HG03280 (cell line): ENCODE measurements around the gene SLC29A4.
"Not testable (repeated sequence)": the region's sequence is repeated elsewhere in the genome, so short reads cannot be mapped to it uniquely, and the experiment has no call there.

ENCODE experiments used
- ATAC-seq: cut with Tn5 transposase; IDR thresholded peaks from one replicate; pipeline ENCODE4 v1.9.1; 2021; ENCODE audit warnings: mild to moderate bottlenecking, moderate library complexity; ENCODE audit not compliant: unreplicated experiment

The SLC29A4 gene

DNA sequence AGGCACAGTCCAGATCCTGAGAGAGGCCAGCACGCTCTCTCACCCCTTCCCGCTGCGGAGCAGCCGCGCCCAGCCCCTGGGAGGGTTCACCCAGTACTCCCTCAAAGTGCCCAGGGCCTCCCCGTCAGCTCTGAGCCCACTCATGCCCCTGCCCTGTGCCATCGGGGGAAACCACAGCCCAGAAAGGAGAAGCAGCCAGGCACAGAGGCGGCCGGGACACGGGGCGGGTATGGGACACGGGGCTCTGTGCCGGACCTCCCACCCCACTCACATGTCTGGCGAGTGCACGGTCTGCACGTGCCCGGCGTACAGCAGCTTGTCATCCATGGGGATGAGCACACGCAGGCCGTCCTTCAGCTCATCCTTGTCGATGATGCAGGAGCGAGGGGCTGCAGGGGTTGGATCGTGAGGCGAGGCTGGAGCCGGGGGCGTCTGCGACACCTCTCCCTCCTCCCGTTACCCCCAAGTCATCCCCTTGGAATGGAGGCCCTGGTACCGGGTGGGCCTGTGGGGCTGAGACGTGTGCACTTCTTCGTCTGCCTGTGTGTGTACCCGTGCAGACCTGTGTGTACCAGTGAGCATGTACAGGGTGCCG, 38.2 kb downstream of the SLC29A4 start:
- no peak for ATAC-seq

DNA sequence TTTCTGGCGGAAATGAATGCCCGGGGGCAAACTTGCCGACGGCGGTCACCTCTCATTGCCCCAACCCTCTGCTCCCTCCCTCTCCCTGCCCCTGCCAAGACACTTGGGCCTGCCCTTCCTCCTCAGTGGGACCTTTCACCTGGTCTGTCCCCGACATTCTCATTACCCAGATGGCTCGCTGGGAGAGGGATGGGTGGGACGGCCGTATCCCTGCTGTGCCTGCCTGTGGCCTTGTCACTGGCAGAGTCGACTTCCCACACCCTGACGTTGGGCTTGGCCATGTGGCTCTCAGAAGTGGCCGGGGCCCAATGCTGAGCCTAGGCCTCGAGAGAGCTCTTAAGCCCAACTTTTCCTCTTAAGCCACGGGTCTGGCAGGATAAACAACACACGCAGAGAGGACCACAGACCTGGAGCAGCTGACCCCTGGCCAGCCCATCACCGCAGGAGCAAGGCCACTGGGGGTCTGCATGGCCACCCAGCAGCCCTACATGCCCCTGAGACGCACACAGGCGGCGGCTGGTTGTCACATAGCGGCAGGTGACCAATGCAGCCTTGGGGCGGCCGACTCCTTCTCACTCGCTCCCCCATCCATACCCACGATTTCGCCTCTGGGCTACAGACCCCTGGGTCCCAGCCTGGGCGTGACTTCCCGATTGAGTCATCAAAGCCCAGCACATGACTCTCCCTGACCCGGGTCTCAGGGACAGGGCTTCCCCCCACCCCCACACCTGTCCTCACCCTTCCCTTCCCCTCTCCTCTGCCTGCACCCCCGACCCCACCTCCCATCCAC, 40.1 kb downstream of the SLC29A4 start:
- no peak for ATAC-seq

GRCh38 chr7:5323800-5324781, 41.3 kb downstream of the SLC29A4 start:
- not testable (repeated sequence) for ATAC-seq

DNA sequence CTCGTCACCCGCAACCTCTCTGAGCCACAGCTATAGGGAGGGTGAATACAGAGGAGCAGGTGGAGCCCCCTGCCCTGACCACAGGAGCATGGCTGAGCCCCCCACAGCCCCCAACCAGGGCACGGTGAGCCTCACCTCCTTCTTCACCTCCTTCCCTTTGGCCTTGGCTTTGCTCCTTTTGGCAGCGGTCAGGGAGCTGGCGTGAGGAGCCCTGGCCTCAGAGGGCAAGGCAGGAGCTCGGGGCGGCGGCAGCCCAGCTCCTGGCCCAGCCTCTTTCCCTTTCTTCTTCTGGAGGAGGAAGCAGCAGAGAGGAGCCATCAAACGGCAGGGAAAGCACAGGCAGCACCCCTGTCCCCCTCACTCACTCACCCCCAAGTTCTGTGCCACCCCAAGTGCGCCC, 42.2 kb downstream of the SLC29A4 start:
- ATAC-seq = no peak

GRCh38 chr7:5330288-5330687, 47.5 kb downstream of the SLC29A4 start:
- no peak for ATAC-seq

- ATAC-seq = no peak
These were observed 49.8 kb downstream of the SLC29A4 start for GRCh38 chr7:5332579-5332978.

GRCh38 chr7:5333121-5334045, 50.6 kb downstream of the SLC29A4 start:
- no peak for ATAC-seq

DNA sequence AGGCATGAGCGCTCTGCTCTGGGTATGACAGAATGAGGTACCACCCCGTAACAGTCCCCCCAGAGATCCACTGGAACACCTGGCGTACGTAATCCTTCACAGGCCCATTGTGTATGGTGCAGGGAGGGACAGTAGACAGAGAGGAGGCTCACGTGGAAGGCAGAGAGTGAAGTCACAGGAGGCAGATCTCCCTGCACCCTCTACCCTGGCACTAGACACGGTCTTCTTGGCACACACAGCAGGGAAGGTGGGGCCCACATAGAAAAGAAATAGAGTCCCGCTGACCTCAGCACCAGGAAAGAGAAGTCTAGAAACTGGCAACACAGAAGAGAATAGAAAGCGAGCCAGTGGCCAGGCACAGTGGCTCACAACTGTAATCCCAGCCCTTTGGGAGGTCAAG, 51.9 kb downstream of the SLC29A4 start:
- no peak for ATAC-seq

DNA sequence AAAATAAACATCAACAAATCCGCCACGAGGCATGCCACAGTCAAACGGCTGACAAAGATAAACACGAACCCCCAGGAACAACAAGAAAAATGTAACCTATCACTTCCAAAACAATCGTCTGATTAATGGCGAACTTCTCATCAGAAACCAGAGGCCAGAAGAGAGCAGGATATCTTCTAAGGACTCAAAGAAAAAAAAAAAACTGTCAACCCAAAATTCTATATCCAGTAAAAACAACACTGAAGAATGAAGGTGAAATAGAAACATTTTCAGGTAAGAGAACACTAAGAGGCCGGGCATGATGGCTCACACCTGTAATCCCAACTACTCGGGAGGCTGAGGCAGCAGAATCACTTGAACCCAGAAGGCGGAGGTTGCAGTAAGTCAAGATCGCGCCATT, 54.3 kb downstream of the SLC29A4 start:
- no peak for ATAC-seq

DNA sequence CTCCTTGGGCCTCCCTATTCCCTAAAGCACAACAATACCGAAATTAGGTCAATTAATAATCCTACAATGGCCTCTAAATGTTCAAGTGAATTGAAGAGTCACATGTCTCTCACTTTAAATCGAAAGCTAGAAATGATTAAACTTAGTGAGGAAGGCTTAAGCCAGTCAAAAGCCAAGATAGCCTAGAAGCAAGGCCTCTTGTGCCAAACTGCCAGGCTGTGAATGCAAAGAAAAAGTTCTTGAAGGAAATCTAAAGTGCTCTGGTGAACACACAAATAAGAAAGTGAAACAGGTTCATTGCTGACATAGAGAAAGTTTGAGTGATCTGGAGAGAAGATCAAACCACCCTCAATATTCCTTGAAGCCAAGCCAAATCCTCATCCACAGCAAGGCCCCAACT, 57.2 kb downstream of the SLC29A4 start:
- ATAC-seq = no peak

DNA sequence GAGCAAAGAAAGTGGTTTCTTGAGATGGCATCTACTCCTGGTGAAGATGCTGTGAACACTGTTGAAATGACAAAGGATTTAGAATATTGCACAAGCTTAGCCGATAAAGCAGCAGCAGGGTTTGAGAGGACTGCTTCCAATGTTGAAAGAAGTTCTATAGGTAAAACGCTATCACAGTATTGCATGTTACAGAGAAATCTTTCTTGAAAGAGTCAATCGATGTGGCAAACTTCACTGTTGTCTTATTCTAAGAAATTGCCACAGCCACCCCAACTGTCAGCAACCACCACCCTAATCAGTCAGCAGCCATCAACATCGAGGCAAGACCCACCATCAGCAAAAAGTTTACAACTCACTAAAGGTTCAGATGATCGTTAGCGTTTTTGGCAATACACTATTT, 59.9 kb downstream of the SLC29A4 start:
- no peak for ATAC-seq

DNA sequence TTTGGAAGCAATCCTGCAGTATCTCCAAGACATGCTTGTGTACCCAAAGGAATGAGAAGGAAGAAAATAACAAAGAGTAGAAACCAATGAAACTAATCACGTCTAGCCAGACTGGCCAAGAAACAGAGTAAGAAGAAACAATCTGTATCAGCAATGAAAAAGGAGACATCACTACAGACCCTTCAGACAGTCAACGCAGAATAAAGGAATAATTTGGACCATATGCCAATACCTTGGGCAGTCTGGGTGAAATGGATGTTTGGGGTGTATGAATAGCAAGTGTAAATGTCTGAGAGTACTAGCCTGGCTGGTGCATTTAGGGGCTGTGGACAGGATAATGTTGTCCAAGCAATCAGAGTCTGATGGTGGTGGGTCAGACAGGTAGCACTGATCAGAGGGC, 61.1 kb downstream of the SLC29A4 start:
- no peak for ATAC-seq

DNA sequence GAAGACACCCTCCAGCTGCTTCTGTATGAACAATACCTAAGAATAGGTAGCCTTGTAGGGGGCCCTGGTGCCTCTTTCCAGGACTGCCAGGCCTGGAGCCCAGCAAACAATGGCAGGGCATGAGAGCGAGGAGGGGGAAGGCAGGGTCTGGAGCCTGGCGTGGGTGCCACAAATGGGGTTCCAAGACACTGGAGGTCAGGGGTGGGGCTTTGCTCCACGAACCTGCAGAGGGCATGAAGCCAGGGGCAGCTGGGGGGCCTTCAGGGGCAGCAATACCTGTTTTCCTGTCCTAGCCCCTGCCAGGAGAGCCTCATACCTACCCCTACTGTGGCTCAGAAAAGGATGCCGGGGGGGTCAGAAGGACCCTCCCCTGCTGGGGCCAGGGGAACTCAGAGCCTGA, 61.6 kb downstream of the SLC29A4 start:
- ATAC-seq = no peak

DNA sequence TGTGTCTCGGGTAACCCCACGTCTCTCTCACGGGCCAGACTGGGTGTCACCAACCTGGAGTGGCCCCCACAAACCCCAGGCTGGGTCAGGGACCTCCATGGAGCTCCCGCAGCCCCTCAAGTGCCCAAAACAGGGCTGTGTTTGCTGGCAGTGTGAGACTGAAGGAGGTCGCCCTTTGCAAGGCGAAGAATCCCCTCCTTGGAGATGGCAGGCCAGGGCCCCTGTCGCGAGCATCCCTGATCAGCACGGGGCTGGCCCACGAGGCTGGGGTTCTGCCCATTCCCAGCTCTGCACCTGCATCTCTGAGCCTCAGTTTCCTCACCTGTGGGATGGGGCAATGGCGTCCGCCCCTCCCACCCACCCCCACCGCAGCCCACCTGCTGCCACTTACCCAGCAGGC, 62.4 kb downstream of the SLC29A4 start:
- ATAC-seq = no peak

GRCh38 chr7:5345671-5346070, 62.9 kb downstream of the SLC29A4 start:
- no peak for ATAC-seq

GRCh38 chr7:5348134-5349004, 65.6 kb downstream of the SLC29A4 start:
- no peak for ATAC-seq

- no peak for ATAC-seq
These were observed 66.2 kb downstream of the SLC29A4 start for GRCh38 chr7:5349005-5349380.

DNA sequence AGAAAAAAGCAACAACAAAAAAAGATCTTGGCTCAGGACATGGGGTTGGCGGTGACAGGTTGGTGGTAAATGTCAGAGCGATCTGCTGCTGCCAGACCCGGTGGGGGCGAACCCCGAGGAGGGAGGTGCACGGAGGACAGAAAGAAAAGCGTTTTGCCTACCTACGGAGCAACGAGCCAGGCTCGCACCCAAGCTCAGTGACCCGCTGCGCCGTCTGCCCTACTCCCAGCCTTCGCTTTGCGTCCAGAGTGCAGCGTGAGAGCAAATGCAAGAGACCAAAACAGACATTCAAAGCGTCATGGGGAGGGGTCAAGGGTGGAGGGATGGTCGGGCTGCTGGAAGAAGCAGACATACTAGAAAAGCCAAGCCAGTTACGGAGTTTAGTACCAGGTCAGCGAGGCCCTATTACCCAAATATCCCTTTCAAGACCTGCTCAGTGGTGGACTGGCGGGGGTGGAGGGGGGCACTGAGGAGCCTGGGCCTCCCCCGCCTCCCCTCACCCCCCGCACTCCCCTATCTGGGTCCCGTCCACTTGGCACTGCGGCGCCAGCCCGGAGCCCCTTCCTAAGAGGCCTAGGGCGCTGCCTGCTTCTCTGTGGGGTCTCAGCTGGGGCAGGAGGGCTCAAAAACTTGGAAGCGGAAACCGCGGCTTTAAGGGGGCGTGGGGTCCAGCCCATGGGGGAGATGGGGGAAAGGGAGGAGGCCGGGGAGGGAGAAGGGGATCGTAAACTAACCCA, 66.9 kb downstream of the SLC29A4 start:
- ATAC-seq = no peak

DNA sequence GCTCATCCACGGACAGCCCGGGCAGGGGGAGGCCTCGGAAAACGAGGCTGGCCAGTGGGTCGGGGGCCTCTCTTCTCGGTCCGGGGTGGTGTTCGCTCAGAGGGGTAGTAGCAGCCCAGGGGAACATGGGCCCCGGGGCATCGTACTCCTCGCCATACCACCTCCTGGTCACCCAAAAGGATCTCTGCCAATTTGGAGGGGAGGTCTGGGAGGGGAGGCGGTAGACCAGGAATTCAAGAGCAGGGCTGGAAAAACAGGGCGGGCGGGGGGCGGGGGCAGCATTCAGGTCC, 67.4 kb downstream of the SLC29A4 start:
- ATAC-seq = no peak
